Naive thymus-derived CD8-positive, alpha-beta T cell (primary cell): ENCODE results near the gene CAPRIN1. TPM values are rescaled to one million over a fixed set of nuclear protein-coding genes. Genes with fewer than 3 reads are reported as not detected.
A peak's percentile ranks its signal among the peaks of the same experiment; 100 is the strongest.

Experiments used
- ATAC-seq, 2 donors: fragments of 150-1000 bp; cut with Tn5 transposase in 1 of 2; sonication (Bioruptor Pico), chemical (Tn5 transposase) in 1 of 2; 1 replicate in 1 of 2; 2 replicates in 1 of 2; pipeline ENCODE4 v1.10.0; 2021; ENCODE audit warnings: mild to moderate bottlenecking in 2 of 2, moderate library complexity in 2 of 2
- POLR2A ChIA-PET: fragments of 350-600 bp; sonication (Branson Sonifier 250); formaldehyde crosslinking; loops from one replicate; lab custom pipeline; 2021; ENCODE audit warnings: antibody characterized with exemption; lab: Charles Lee
- DNase-seq, 10 donors: peaks; one replicate each; pipeline versions ENCODE4 v3.0.0 to v3.0.0-alpha.2; 2020 to 2022
- H3K27ac Mint-ChIP-seq, 10 donors: one replicate each; pipeline ENCODE4 v1.8.0; 2020 to 2022; ENCODE audit warnings: mild to moderate bottlenecking in 10 of 10, mixed read lengths in 10 of 10, moderate library complexity in 4 of 10, inconsistent platforms in 1 of 10
- H3K27me3 Mint-ChIP-seq, 5 donors: one replicate each; pipeline ENCODE4 v1.8.0; 2021 to 2022; ENCODE audit warnings: mixed read lengths in 5 of 5
- H3K36me3 Mint-ChIP-seq, 3 donors: one replicate each; pipeline ENCODE4 v1.8.0; 2020 to 2022; ENCODE audit warnings: mixed read lengths in 3 of 3, mild to moderate bottlenecking in 2 of 3, inconsistent platforms in 1 of 3
- H3K4me1 Mint-ChIP-seq, 4 donors: one replicate each; pipeline ENCODE4 v1.8.0; 2021 to 2022; ENCODE audit warnings: mixed read lengths in 4 of 4
- H3K4me3 Mint-ChIP-seq, 10 donors: one replicate each; pipeline ENCODE4 v1.8.0; 2020 to 2022; ENCODE audit warnings: mild to moderate bottlenecking in 10 of 10, mixed read lengths in 10 of 10, moderate library complexity in 6 of 10, inconsistent platforms in 1 of 10
- H3K9me3 Mint-ChIP-seq, 9 donors: one replicate each; pipeline ENCODE4 v1.8.0; 2020 to 2022; ENCODE audit warnings: mixed read lengths in 9 of 9, mild to moderate bottlenecking in 3 of 9, inconsistent platforms in 1 of 9, moderate library complexity in 1 of 9
- polyA plus RNA-seq, 3 donors: library from polyadenylated mRNA; unstranded; fragments of 300-500 nt; fragmentation: Illumina TruSeq; gene quantifications; one replicate each; pipeline ENCODE4 v1.2.3, GENCODE V29; 2021
- total RNA-seq, 8 experiments: library from RNA in 2 of 8; stranded (reverse) in 2 of 8; gene quantifications; one replicate each; pipeline ENCODE4 v1.2.3 and lab custom pipeline; 2021 to 2026

CAPRIN1 gene
- total and polyA plus RNA-seq, 5 experiments from 2014 or later, result 42.0 to 163 (median 82.5) TPM

GRCh38 chr11:34149274-34149673 is 97.7 kb downstream of the CAPRIN1 start:
- POLR2A ChIA-PET, result no interaction called here
- Mint-ChIP-seq H3K4me3 (no peak overlapping the region), H3K4me1 (peaks cover 11 to 17% (median 14%) of the 10 kb centered on the region in 4 donors), H3K36me3 (peaks cover 0 to 58% (median 4%) of the 10 kb centered on the region in 3 donors), H3K27me3 (no peaks in the 10 kb centered on the region), H3K27ac (no peak overlapping the region), H3K9me3 (no peaks in the 10 kb centered on the region)
- DNase-seq (peak in 1 of 10 donors; percentile 32), ATAC-seq (no peak)

DNA sequence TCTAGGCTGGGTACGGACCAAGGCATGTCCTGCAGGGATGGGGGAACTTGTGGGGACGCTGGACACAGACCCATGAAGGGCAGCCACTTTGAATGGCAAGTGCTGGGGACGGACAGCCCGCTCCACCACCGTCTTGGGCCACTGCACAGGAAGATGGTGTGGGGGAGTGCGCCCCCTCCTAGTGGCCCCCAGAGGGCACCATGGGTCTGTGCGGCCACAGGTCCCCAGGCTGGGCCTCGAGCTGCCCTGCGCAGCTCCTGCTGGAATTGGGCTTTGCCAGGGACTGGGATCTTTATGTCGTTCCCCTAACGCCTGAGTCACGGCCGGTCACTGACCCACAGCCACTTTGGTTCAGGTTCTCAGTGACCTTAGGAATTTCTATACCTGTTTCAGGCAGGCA is 98.3 kb downstream of the CAPRIN1 start:
- peaks cover 11 to 22% (median 14%) of the 10 kb centered on the region in 4 donors for H3K4me1 Mint-ChIP-seq
- H3K27ac Mint-ChIP-seq, result no peak overlapping the region
- H3K27me3 Mint-ChIP-seq, result no peaks in the 10 kb centered on the region
- H3K4me3 Mint-ChIP-seq, result no peak overlapping the region
- POLR2A ChIA-PET, result no interaction called here
- no peaks in the 10 kb centered on the region for H3K9me3 Mint-ChIP-seq
- peaks cover 0 to 53% (median 4%) of the 10 kb centered on the region in 3 donors for H3K36me3 Mint-ChIP-seq
- DNase-seq (peak in 1 of 10 donors; percentile 49), ATAC-seq (no peak)

GRCh38 chr11:34150494-34151151 is 99.1 kb downstream of the CAPRIN1 start:
- Mint-ChIP-seq H3K27me3 (no peaks in the 10 kb centered on the region), H3K4me3 (no peak overlapping the region), H3K36me3 (peaks cover 0 to 45% (median 4%) of the 10 kb centered on the region in 3 donors), H3K9me3 (no peaks in the 10 kb centered on the region), H3K27ac (peak overlapping the region in 1 of 10 donors; percentile 49), H3K4me1 (peaks cover 11 to 20% (median 14%) of the 10 kb centered on the region in 4 donors)
- POLR2A ChIA-PET, result no interaction called here
- ATAC-seq, result no peak
- DNase-seq, result peak in 1 of 10 donors; percentile 42

Other genes with a start within 250 kb of the CAPRIN1 start
- under 1 TPM; 0.47 to 0.99 TPM for gene LMO2, start 159.7 kb upstream of the CAPRIN1 start, total RNA-seq
- gene LMO2, start 159.7 kb upstream of the CAPRIN1 start, polyA plus RNA-seq, result not detected
- gene NAT10, start 53.9 kb downstream of the CAPRIN1 start, total RNA-seq, result 10 to 100 TPM; 78.1 to 92.8 TPM
- 10 to 100 TPM; 25.2 to 56.7 (median 41.9) TPM for gene NAT10, start 53.9 kb downstream of the CAPRIN1 start, polyA plus RNA-seq